Activated CD4-positive, alpha-beta T cell treated with anti-CD3 and anti-CD28 coated beads, Interleukin-2, Interleukin-6, amounts not matched to agents 100 ng/mL and 50 ng/mL, durations not matched to agents 16 hours and 8 hours (primary cell): ENCODE measurements around the gene SPRR3.
"Not testable (repeated sequence)": the region's sequence is repeated elsewhere in the genome, so short reads cannot be mapped to it uniquely, and the experiment has no call there.

Experiments used
- DNase-seq: peaks from one replicate; pipeline ENCODE4 v3.0.0-alpha.2; 2020

SPRR3 gene

GRCh38 chr1:152983743-152984142, 17.8 kb upstream of the SPRR3 start, which contains the start of gene SPRR1A:
Gene SPRR1A, plus strand, starts transcription at chr1:152984081. Its CDS starts 1,150 bp downstream, at chr1:152985231.
- no peak for DNase-seq

GRCh38 chr1:152986578-152986977, 15.0 kb upstream of the SPRR3 start:
- DNase-seq, result no peak

GRCh38 chr1:152993186-152993585, 8.4 kb upstream of the SPRR3 start:
- no peak for DNase-seq

DNA sequence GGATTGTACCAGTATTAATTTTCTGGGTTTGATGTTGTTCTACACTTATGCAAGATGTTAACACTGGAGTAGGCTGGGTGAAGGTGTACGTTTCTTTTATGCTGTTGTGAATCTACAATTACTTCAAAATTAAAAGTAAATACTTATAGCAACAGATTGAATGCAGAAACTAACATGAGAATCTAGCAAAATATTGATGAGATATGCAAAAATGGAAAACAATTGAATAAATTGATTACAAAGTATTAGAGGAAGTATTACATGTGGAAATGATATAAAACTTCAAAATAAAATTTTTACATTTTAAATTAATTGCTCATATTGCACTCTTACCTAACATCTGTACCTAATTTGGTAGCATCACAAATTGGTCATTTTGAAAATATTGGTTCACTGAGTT, 5.7 kb upstream of the SPRR3 start:
- DNase-seq, result no peak

- no peak for DNase-seq
Measured at GRCh38 chr1:152996633-152997400, 4.7 kb upstream of the SPRR3 start.

DNA sequence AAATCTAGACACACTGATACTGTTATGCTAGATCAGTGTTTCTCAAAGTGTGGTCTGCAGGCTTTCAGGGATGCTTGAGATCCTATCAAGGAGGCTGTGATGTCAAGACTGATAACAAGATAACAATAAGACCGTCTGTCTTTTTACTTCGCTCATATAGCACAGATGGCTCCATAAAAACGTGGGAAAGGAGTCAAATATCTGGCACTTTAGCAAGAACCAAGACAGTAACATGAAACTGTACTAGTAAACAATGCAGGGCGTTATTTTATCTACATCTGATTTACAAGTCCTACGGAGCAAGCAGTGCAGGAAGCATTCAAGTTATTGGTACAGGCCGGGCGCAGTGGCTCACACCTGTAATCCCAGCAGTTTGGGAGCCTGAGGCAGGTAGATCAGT, 3.6 kb upstream of the SPRR3 start:
- no peak for DNase-seq

DNA sequence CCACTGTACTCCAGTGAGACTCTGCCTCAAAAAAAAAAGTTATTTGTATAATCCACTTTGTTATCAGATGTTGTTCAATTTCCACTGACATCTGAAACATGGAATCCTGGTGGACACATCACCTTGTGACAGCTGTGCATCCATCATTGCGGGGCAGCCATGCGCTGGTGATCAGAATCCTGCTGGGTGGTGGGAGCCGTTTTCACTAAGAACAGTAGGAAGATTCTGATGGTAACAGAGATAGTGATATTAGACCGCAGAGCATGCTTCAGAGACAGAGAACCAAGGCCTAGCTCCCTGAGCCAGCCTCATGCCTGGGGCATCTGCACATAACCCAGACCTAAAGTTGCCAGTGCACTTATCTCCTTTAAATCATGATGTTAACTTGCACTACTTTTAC, 3.1 kb upstream of the SPRR3 start:
- no peak for DNase-seq

GRCh38 chr1:152999818-153000217, 1.7 kb upstream of the SPRR3 start:
- DNase-seq, result no peak

DNA sequence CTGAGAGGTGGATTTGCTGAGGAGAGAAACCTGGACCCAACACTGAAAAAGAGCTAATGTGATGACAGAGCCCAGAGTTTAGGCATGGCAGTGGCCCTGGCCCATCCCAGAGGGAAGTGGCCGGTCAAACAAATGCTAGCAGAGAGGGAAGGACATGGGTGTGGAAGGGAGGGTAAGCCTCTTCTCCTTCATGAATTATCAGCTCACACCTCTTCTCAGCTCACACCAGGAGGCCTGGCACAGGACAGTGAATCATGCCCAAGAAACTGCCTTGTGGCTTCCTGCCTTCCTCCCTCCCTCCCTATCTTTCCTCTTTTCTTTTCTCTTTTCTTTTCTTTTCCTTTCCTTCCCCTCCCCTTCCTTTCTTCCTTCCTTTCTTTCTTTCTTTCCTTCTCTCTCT, 1.3 kb upstream of the SPRR3 start:
- no peak for DNase-seq

DNA sequence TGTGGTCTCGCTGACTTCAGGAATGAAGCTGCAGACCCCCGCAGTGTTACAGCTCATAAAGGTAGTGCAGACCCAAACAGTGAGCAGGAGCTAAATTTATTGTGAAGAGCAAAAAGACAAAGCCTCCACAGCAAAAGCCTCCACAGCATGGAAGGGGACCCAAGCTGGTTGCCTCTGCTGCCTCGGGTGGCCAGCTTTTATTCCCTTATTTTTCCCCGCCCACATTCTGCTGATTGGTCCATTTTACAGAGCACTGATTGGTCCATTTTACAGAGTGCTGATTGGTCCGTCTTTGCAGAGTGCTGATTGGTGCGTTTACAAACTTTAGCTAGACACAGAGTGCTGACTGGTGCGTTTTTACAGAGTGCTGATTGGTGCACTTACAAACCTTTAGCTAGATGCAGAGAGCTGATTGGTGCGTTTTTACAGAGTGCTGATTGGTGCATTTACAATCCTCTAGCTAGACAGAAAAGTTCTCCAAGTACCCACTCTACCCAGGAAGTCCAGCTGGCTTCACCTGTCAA, 9.7 kb downstream of the SPRR3 start:
- DNase-seq, result not testable (repeated sequence)

DNA sequence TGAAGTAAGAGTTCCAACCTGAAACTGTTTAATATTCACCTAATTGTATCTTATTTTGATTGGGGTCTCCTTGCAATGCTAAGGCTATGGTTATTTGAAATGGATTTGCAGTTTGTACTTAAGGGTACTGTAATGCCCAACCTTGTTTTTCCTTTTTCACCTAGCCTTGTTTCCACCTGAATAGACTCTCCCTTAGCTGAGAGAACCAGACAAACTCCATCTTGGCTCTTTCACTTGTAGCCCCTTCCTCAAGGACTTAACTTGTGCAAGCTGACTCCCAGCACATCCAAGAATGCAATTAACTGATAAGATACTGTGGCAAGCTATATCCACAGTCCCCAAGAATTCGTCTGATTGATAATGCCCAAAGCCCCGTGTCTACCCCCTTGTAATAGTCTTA, 20.3 kb downstream of the SPRR3 start:
- not testable (repeated sequence) for DNase-seq

DNA sequence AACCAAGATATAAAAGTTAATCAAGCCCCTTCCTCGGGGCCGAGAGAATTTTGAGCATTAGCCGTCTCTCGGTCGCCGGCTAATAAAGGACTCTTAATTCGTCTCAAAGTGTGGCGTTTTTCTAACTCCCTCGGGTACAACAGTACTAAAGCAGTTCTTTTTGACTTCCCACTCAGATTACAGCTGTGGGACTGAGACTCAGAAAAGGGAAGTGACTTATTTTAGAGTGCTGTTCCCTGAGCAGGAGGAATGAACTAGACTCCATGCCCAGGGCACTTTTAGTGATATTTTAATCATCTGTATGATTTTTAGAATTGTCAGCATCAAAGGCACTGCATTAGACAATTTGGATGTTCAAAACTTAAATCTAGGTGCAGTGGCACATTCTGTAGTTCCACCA, 20.8 kb downstream of the SPRR3 start:
- DNase-seq, result not testable (repeated sequence)

DNA sequence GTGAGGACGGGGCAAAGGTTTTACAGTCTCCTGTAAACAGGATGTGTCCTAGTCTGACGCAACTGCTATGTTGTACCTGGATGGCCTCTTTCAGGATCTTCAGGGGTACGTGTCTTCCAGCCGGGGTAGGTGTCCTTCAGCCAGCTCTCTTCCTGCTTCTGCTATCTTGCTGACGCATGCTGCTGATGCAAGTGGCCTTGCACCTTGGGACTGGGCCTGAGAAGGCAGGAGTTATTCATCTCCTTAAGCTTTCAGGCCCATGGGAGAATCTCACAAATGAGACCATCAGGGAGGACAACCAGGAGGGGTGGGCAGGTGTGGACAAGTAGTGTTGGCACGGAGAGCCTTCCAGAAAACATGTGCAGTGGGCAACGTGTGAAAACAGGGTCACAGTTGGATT, 21.6 kb downstream of the SPRR3 start:
- no peak for DNase-seq

DNA sequence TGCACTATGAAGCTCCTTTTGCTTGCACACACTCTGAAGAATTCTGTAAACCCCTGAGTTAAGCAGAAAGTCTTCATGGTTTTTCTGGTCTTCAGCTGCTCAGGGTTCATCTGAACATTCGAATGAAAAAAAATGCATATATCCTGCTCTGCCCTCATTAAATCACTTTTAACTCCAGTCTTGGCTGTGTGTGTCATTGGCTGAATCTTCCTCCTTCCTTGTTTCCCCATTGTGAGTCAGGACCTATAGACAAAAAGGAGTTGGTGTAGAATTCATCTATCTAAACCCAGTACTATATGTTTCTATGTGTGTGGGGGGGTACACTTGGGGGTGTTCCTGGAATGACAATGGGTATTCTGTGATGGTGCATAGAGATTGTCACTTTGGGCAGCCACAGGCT, 22.9 kb downstream of the SPRR3 start:
- no peak for DNase-seq

DNA sequence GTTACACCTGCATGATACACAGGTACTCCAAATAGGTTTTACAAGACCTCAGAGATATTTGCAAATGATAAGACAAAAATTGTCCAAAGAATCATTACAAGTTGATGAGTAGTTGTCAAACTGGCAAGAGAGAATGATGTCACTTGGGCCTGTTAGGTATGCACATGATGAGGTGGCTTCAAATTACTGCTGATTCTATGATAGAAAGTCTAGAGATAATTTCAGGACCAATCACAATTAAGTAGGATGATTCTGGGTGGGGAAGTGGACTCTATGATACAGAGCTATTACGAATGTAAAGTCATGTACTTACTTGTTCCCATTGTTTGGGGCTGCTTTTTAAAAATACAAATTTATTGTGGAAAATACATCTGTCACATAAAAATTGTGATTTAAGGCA, 24.2 kb downstream of the SPRR3 start:
- DNase-seq, result no peak

GRCh38 chr1:153028766-153029165, 27.2 kb downstream of the SPRR3 start:
- no peak for DNase-seq

GRCh38 chr1:153030895-153031294, 29.3 kb downstream of the SPRR3 start, which contains the start of gene SPRR1B:
Gene SPRR1B, plus strand, starts transcription at chr1:153031203. Its CDS starts 1,143 bp downstream, at chr1:153032346.
- DNase-seq, result no peak

- DNase-seq, result no peak
Measured at GRCh38 chr1:153032073-153032472, 30.5 kb downstream of the SPRR3 start.

DNA sequence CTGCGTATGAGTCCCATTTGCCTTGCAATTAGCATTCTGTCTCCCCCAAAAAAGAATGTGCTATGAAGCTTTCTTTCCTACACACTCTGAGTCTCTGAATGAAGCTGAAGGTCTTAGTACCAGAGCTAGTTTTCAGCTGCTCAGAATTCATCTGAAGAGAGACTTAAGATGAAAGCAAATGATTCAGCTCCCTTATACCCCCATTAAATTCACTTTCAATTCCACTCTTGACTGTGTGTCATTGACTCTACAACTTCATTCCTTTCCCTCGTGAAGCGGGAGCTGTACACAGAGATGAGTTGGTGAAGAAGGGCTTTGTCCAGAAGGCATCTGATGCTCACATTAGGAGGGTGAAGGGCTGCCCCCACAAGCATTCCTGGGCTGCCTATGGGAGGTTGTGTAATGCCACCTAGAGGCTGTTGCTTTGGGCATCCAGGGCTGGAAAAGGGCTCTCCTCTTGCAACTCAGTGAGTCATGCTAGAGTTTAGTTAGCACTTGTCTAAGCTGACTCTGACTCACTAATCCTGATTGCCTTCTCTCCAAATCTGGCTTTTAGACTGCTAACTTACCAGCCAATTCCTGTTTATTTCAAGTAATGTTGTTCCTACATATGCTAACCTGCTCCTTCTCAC, 31.2 kb downstream of the SPRR3 start:
- peak; percentile 7 for DNase-seq

DNA sequence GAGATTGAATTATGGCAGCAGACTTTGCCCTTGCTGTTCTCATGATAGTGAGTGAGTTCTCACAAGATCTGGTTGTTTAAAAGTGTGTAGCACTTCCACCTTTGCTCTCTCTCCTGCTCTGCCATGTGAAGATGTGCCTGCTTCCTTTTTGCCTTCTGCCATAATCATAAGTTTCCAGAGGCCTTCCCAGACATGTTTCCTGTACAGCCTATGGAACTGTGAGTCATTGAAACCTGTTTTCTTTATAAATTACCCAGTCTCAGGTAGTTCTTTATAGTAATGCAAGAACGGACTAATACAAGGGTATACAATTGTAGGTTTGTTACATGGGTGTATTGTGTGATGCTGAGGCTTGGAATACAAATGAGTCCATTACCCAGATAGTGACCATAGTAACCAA, 33.7 kb downstream of the SPRR3 start:
- no peak for DNase-seq

DNA sequence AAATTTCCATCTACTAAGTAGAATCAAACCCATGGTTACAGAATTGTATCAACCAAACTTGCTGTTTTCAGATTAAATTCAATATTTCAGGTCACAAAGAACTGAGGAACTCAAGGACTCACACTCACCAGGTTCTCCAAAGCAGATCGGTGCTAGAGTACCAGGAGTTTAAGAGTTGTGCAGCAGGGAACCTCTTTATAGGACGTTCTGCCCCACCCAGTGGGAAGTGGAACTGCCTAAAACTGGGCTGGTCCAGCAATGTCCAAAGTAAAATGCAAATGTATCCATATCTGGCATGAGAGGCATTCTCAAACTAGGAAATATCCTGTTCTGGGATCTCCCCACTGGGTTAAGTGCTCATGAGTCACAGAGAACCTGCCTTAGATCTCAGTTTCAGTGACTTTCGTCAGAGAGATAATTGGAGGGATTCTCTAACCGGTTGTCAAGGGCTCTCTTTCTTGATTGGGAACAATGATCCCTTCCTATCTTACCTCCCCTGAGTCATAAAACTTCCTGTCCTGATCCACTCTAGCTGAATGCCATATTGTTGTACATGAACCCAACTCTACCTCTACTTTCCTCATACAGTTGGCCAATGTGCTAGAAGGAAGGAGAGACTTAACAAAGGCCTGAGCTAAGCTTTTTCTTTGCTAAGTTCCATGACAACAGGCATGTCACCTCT, 39.5 kb downstream of the SPRR3 start, which contains the start of gene SPRR2D:
TSS of gene SPRR2D (minus strand) at position 171 of the 682 bp plus-strand sequence. CDS start 774 bp downstream, outside the sequence.
- no peak for DNase-seq

DNA sequence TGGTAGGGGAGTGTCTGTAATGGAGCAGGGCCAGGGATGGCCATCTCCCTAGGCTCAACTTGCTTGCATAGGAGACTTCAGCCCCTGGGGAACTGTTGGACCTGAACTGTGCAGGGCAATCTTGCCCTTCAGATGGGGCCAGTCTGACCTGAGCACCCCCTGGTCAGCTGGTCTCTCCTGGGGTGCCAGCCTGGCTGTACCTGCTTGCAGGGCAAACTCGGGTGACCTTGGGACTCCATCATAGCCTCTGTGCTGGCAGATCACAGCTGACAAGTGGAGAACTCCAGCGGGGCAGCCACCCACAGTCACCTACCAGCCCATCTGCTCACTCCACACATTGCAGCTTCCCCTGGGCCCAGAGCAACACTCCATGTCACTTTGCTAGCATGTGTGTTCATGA, 47.7 kb downstream of the SPRR3 start:
- DNase-seq, result no peak
